Measurements from ENCODE around the gene FURIN.
A peak's percentile ranks its signal among the peaks of the same experiment; 100 is the strongest.
"Not testable (repeated sequence)": the region's sequence is repeated elsewhere in the genome, so short reads cannot be mapped to it uniquely, and the experiment has no call there.

The FURIN gene

GRCh38 chr15:90918034-90918788, 49.8 kb downstream of the FURIN start:
- no peak for DNase-seq

- no peak for DNase-seq
Measured at GRCh38 chr15:90918835-90919234, 50.4 kb downstream of the FURIN start.

- DNase-seq: no peak
Measured at GRCh38 chr15:90921887-90922286, 53.5 kb downstream of the FURIN start.

- DNase-seq: not testable (repeated sequence)
Measured at GRCh38 chr15:90922712-90923322, 54.4 kb downstream of the FURIN start.

GRCh38 chr15:90924375-90924774, 56.0 kb downstream of the FURIN start:
- DNase-seq: no peak

GRCh38 chr15:90926766-90927165, 58.4 kb downstream of the FURIN start:
- not testable (repeated sequence) for DNase-seq

- DNase-seq: not testable (repeated sequence)
Measured at GRCh38 chr15:90928106-90928505, 59.7 kb downstream of the FURIN start.

GRCh38 chr15:90929246-90930019, 61.0 kb downstream of the FURIN start:
- DNase-seq: no peak

GRCh38 chr15:90930861-90931574, 62.6 kb downstream of the FURIN start:
- DNase-seq: no peak

- DNase-seq: no peak
Measured at GRCh38 chr15:90931575-90931827, 63.1 kb downstream of the FURIN start.

GRCh38 chr15:90931828-90932659, 63.7 kb downstream of the FURIN start, which contains the start of gene HDDC3:
Gene HDDC3, minus strand, starts transcription at chr15:90932549. Its CDS starts 9 bp downstream, at chr15:90932540.
- peak; percentile 76 for DNase-seq

- no peak for DNase-seq
Measured at GRCh38 chr15:90932660-90932991, 64.2 kb downstream of the FURIN start.
